Measurements from ENCODE around the gene COL6A1.

Gene COL6A1

GRCh38 chr21:46012154-46012553 is 30.6 kb downstream of the COL6A1 start:
- no peak overlapping the region for H2BK12ac ChIP-seq (ENCODE audit: low read length)
- H3K27me3 ChIP-seq (ENCODE audit: insufficient read depth, low read length), result no peaks in the 10 kb centered on the region
- H3K4ac ChIP-seq (ENCODE audit: low read depth, low read length), result no peak overlapping the region
- H3K9ac ChIP-seq (ENCODE audit: low read length), result no peak overlapping the region
- H3K79me2 ChIP-seq (ENCODE audit: control insufficient read depth, insufficient read depth, low read length, poor library complexity), result no peaks in the 10 kb centered on the region
- H2AK5ac ChIP-seq (ENCODE audit: low read length), result no peak overlapping the region
- no peak overlapping the region for H2AFZ ChIP-seq (ENCODE audit: insufficient read depth, low read length, poor library complexity)
- no peaks in the 10 kb centered on the region for H3K79me1 ChIP-seq (ENCODE audit: low read length)
- no peaks in the 10 kb centered on the region for H3K36me3 ChIP-seq (ENCODE audit: control insufficient read depth in 1 of 2, insufficient read depth in 2 of 2, low read length in 2 of 2)
- H3K4me1 ChIP-seq (ENCODE audit: control insufficient read depth in 1 of 2, insufficient read depth in 2 of 2, low read length in 2 of 2), result no peaks in the 10 kb centered on the region
- WGBS (ENCODE audit: extremely low coverage, insufficient coverage, insufficient read length), result no CpG with 5 or more reads among the region's 4 CpGs
- no peak for DNase-seq
- no peak overlapping the region for H2BK120ac ChIP-seq (ENCODE audit: insufficient read depth, low read length, poor library complexity)
- no peak overlapping the region for H4K8ac ChIP-seq (ENCODE audit: low read depth, low read length)
- no peak overlapping the region for H3K18ac ChIP-seq (ENCODE audit: low read length)
- no peak overlapping the region for H4K91ac ChIP-seq (ENCODE audit: low read depth, low read length)
- H3K4me2 ChIP-seq (ENCODE audit: low read length), result no peak overlapping the region
- H4K12ac ChIP-seq (ENCODE audit: low read depth, low read length), result no peak overlapping the region
- peaks cover 5% of the 10 kb centered on the region for H3K9me3 ChIP-seq (ENCODE audit: insufficient read depth, low read depth, low read length)
- H3K23ac ChIP-seq (ENCODE audit: low read length), result no peak overlapping the region
- H3K14ac ChIP-seq (ENCODE audit: low read length), result no peak overlapping the region
- H2BK5ac ChIP-seq (ENCODE audit: low read depth, low read length, poor library complexity), result no peak overlapping the region
- H3K4me3 ChIP-seq (ENCODE audit: low read depth, low read length), result no peak overlapping the region
- H3K27ac ChIP-seq (ENCODE audit: low read depth, low read length), result no peak overlapping the region

GRCh38 chr21:46014828-46015227 is 33.3 kb downstream of the COL6A1 start:
- no peak overlapping the region for H3K14ac ChIP-seq (ENCODE audit: low read length)
- no peak overlapping the region for H3K9ac ChIP-seq (ENCODE audit: low read length)
- H2AFZ ChIP-seq (ENCODE audit: insufficient read depth, low read length, poor library complexity), result no peak overlapping the region
- WGBS (ENCODE audit: extremely low coverage, insufficient coverage, insufficient read length), result no CpG with 5 or more reads among the region's 2 CpGs
- no peak overlapping the region for H3K4me3 ChIP-seq (ENCODE audit: low read depth, low read length)
- H3K27me3 ChIP-seq (ENCODE audit: insufficient read depth, low read length), result no peaks in the 10 kb centered on the region
- H2AK5ac ChIP-seq (ENCODE audit: low read length), result no peak overlapping the region
- no peak overlapping the region for H4K12ac ChIP-seq (ENCODE audit: low read depth, low read length)
- no peak overlapping the region for H2BK5ac ChIP-seq (ENCODE audit: low read depth, low read length, poor library complexity)
- H3K27ac ChIP-seq (ENCODE audit: low read depth, low read length), result no peak overlapping the region
- no peak overlapping the region for H4K91ac ChIP-seq (ENCODE audit: low read depth, low read length)
- H3K4me2 ChIP-seq (ENCODE audit: low read length), result no peak overlapping the region
- H2BK120ac ChIP-seq (ENCODE audit: insufficient read depth, low read length, poor library complexity), result no peak overlapping the region
- H3K4ac ChIP-seq (ENCODE audit: low read depth, low read length), result no peak overlapping the region
- no peak for DNase-seq
- H4K8ac ChIP-seq (ENCODE audit: low read depth, low read length), result no peak overlapping the region
- H2BK12ac ChIP-seq (ENCODE audit: low read length), result no peak overlapping the region
- H3K23ac ChIP-seq (ENCODE audit: low read length), result no peak overlapping the region
- no peaks in the 10 kb centered on the region for H3K9me3 ChIP-seq (ENCODE audit: insufficient read depth, low read depth, low read length)
- H3K79me2 ChIP-seq (ENCODE audit: control insufficient read depth, insufficient read depth, low read length, poor library complexity), result no peaks in the 10 kb centered on the region
- no peaks in the 10 kb centered on the region for H3K4me1 ChIP-seq (ENCODE audit: control insufficient read depth in 1 of 2, insufficient read depth in 2 of 2, low read length in 2 of 2)
- no peaks in the 10 kb centered on the region for H3K79me1 ChIP-seq (ENCODE audit: low read length)
- H3K18ac ChIP-seq (ENCODE audit: low read length), result no peak overlapping the region
- H3K36me3 ChIP-seq (ENCODE audit: control insufficient read depth in 1 of 2, insufficient read depth in 2 of 2, low read length in 2 of 2), result no peaks in the 10 kb centered on the region

- H2BK120ac ChIP-seq (ENCODE audit: insufficient read depth, low read length, poor library complexity), result no peak overlapping the region
- no peak overlapping the region for H3K23ac ChIP-seq (ENCODE audit: low read length)
- no peak for DNase-seq
Observed at GRCh38 chr21:46017148-46017547, 35.6 kb downstream of the COL6A1 start.

GRCh38 chr21:46017695-46018094 is 36.1 kb downstream of the COL6A1 start:
- Histone ChIP-seq H2AK5ac (ENCODE audit: low read length) (no peak overlapping the region), H3K4me2 (ENCODE audit: low read length) (no peak overlapping the region), H3K14ac (ENCODE audit: low read length) (no peak overlapping the region), H3K18ac (ENCODE audit: low read length) (no peak overlapping the region), H3K4me3 (ENCODE audit: low read depth, low read length) (no peak overlapping the region), H3K9me3 (ENCODE audit: insufficient read depth, low read depth, low read length) (peaks cover 3% of the 10 kb centered on the region), H4K8ac (ENCODE audit: low read depth, low read length) (no peak overlapping the region), H2BK12ac (ENCODE audit: low read length) (no peak overlapping the region), H4K12ac (ENCODE audit: low read depth, low read length) (no peak overlapping the region), H2AFZ (ENCODE audit: insufficient read depth, low read length, poor library complexity) (no peak overlapping the region), H3K9ac (ENCODE audit: low read length) (no peak overlapping the region), H3K27ac (ENCODE audit: low read depth, low read length) (no peak overlapping the region), H3K4ac (ENCODE audit: low read depth, low read length) (no peak overlapping the region), H2BK120ac (ENCODE audit: insufficient read depth, low read length, poor library complexity) (no peak overlapping the region), H3K79me1 (ENCODE audit: low read length) (no peaks in the 10 kb centered on the region), H3K23ac (ENCODE audit: low read length) (no peak overlapping the region), H2BK5ac (ENCODE audit: low read depth, low read length, poor library complexity) (no peak overlapping the region), H4K91ac (ENCODE audit: low read depth, low read length) (no peak overlapping the region), H3K4me1 (ENCODE audit: control insufficient read depth in 1 of 2, insufficient read depth in 2 of 2, low read length in 2 of 2) (peaks cover 0 to 4% of the 10 kb centered on the region in 2 experiments), H3K27me3 (ENCODE audit: insufficient read depth, low read length) (no peaks in the 10 kb centered on the region), H3K36me3 (ENCODE audit: control insufficient read depth in 1 of 2, insufficient read depth in 2 of 2, low read length in 2 of 2) (no peaks in the 10 kb centered on the region), H3K79me2 (ENCODE audit: control insufficient read depth, insufficient read depth, low read length, poor library complexity) (no peaks in the 10 kb centered on the region)
- no peak for DNase-seq
- WGBS (ENCODE audit: extremely low coverage, insufficient coverage, insufficient read length), result no CpG with 5 or more reads among the region's 4 CpGs

More at GRCh38 chr21:46017148-46017547, 35.6 kb downstream of the COL6A1 start:
- no peak overlapping the region for H3K4ac ChIP-seq (ENCODE audit: low read depth, low read length)
- no peak overlapping the region for H2BK12ac ChIP-seq (ENCODE audit: low read length)
- H2AFZ ChIP-seq (ENCODE audit: insufficient read depth, low read length, poor library complexity), result no peak overlapping the region
- no peak overlapping the region for H4K12ac ChIP-seq (ENCODE audit: low read depth, low read length)
- H2BK5ac ChIP-seq (ENCODE audit: low read depth, low read length, poor library complexity), result no peak overlapping the region
- no peak overlapping the region for H3K14ac ChIP-seq (ENCODE audit: low read length)
- no peak overlapping the region for H2AK5ac ChIP-seq (ENCODE audit: low read length)
- H3K4me2 ChIP-seq (ENCODE audit: low read length), result no peak overlapping the region
- no peak overlapping the region for H3K18ac ChIP-seq (ENCODE audit: low read length)
- H3K4me1 ChIP-seq (ENCODE audit: control insufficient read depth in 1 of 2, insufficient read depth in 2 of 2, low read length in 2 of 2), result peaks cover 0 to 4% of the 10 kb centered on the region in 2 experiments
- no peak overlapping the region for H3K27ac ChIP-seq (ENCODE audit: low read depth, low read length)
- H3K4me3 ChIP-seq (ENCODE audit: low read depth, low read length), result no peak overlapping the region
- no peaks in the 10 kb centered on the region for H3K36me3 ChIP-seq (ENCODE audit: control insufficient read depth in 1 of 2, insufficient read depth in 2 of 2, low read length in 2 of 2)
- no peaks in the 10 kb centered on the region for H3K27me3 ChIP-seq (ENCODE audit: insufficient read depth, low read length)
- no peak overlapping the region for H4K8ac ChIP-seq (ENCODE audit: low read depth, low read length)
- no peak overlapping the region for H3K9ac ChIP-seq (ENCODE audit: low read length)
- H3K9me3 ChIP-seq (ENCODE audit: insufficient read depth, low read depth, low read length), result peaks cover 3% of the 10 kb centered on the region
- H4K91ac ChIP-seq (ENCODE audit: low read depth, low read length), result no peak overlapping the region
- H3K79me1 ChIP-seq (ENCODE audit: low read length), result no peaks in the 10 kb centered on the region
- H3K79me2 ChIP-seq (ENCODE audit: control insufficient read depth, insufficient read depth, low read length, poor library complexity), result no peaks in the 10 kb centered on the region

Data from trophoblast cell (in vitro differentiated cells and primary cell).